ENCODE data around the gene MSANTD1. TPM values are rescaled to one million over a fixed set of nuclear protein-coding genes. Genes with fewer than 3 reads are reported as not detected.

MSANTD1 gene
- total RNA-seq, 1 donor from 2014 or later: 0.44 TPM

DNA sequence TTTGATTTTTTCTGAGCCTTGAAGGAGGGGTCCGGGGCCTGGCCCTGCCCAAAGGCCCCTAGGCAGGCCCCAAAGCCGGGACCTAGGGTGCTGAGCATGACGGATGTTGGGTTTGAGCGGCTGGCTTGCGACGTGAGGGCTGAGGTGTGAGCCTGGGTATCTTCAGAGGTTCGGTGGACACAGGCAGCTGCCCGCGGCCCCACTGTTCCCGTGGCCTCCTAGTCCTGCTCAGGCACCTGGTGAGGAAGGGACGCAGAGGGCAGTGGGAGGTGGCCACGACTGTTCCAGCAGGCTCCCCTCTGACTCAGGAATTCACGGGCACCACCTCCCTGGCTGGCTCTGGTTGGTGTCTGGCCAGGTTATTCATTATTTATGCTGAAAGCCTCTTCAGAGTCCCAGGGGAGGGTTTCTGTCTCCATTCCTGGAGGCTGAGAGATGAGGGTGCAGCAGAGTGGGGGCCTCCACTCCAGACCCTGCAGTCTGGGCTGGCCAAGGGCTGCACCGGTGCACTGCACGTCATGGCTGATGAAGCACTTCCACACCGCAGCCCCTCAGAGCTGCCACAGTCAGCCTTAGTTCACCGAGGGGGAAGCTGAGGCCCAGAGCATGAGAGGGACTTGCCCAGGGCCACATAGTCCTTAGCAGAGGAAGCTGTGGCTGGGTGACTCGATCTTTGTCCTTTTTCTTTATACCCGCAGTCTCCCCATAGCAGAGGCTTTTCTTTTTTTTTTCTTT is 2.2 kb downstream of the MSANTD1 start:
- DNase-seq: peak; percentile 7
- Histone ChIP-seq H3K4me3 (no peak overlapping the region), H3K36me3 (peaks cover 10% of the 10 kb centered on the region), H3K4me1 (no peaks in the 10 kb centered on the region), H3K27me3 (ENCODE audit: low read depth) (no peaks in the 10 kb centered on the region), H3K9me3 (replicated peaks) (no peaks in the 10 kb centered on the region), H3K27ac (replicated peaks) (no peak overlapping the region)
- intact Hi-C loops (cut with micrococcal nuclease): no loop called here
- no peak for TF ChIP-seq CTCF (IDR thresholded peaks at IDR 0.05; ENCODE audit: borderline replicate concordance)

- DNase-seq: peak; percentile 5
- H3K4me1 ChIP-seq: no peaks in the 10 kb centered on the region
- intact Hi-C loops (cut with micrococcal nuclease): no loop called here
These were observed 2.9 kb downstream of the MSANTD1 start for GRCh38 chr4:3251691-3252479.

DNA sequence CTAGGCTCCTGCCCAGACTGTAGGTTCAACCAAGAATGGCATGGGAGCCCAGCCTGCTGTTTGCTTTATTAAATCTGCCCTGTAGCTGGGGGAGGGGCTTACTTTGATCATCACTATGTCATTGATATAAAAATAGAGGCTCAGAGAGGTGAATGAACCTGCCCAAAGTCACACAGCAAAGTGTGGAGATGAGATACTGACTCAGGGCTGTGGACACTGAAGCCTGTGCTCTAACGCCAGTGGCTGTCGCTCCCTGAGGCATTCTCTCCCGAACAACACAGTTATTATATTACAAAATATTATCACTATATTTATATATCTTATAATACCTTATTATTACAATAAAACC is 3.5 kb downstream of the MSANTD1 start:
- DNase-seq: no peak
- intact Hi-C loops (cut with micrococcal nuclease): no loop called here
- H3K9me3 ChIP-seq (replicated peaks): no peaks in the 10 kb centered on the region
- TF ChIP-seq CTCF (IDR thresholded peaks at IDR 0.05; ENCODE audit: borderline replicate concordance): no peak
- H3K27me3 ChIP-seq (ENCODE audit: low read depth): no peaks in the 10 kb centered on the region
- no peak overlapping the region for H3K27ac ChIP-seq (replicated peaks)
- no peak overlapping the region for H3K4me3 ChIP-seq
- no peaks in the 10 kb centered on the region for H3K4me1 ChIP-seq
- H3K36me3 ChIP-seq: peaks cover 10% of the 10 kb centered on the region

More at GRCh38 chr4:3251691-3252479, 2.9 kb downstream of the MSANTD1 start:
- Histone ChIP-seq H3K9me3 (replicated peaks) (no peaks in the 10 kb centered on the region), H3K27ac (replicated peaks) (no peak overlapping the region), H3K4me3 (no peak overlapping the region), H3K36me3 (peaks cover 10% of the 10 kb centered on the region), H3K27me3 (ENCODE audit: low read depth) (no peaks in the 10 kb centered on the region)
- no peak for TF ChIP-seq CTCF (IDR thresholded peaks at IDR 0.05; ENCODE audit: borderline replicate concordance)

- Histone ChIP-seq H3K9me3 (replicated peaks) (no peaks in the 10 kb centered on the region), H3K27ac (replicated peaks) (no peak overlapping the region), H3K36me3 (peaks cover 10% of the 10 kb centered on the region), H3K27me3 (ENCODE audit: low read depth) (no peaks in the 10 kb centered on the region), H3K4me3 (no peak overlapping the region), H3K4me1 (no peaks in the 10 kb centered on the region)
- intact Hi-C loops (cut with micrococcal nuclease): no loop called here
- DNase-seq: peak; percentile 13
- no peak for TF ChIP-seq CTCF (IDR thresholded peaks at IDR 0.05; ENCODE audit: borderline replicate concordance)
These were observed 4.1 kb downstream of the MSANTD1 start for GRCh38 chr4:3252831-3253641.

DNA sequence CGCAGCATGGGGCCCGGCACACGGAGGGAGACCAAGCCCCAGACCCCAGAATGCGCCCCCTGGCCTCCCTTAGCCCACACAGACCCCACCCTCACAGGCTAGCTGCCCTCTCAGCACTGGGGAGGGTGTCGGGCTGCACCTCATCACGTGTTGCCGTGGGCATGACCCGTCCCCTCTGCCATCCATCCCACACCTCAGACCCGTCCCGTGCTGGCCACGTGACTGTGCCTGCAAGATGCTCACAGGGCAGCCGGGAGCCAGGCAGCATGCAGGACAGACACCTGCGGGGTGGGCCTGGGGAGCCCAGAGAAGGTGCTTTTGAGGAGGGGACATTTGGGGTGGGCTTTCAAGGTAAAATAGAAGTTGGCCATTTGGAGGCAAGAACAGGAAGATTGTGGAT is 4.8 kb downstream of the MSANTD1 start:
- Histone ChIP-seq H3K36me3 (peaks cover 10% of the 10 kb centered on the region), H3K27ac (replicated peaks) (no peak overlapping the region), H3K27me3 (ENCODE audit: low read depth) (no peaks in the 10 kb centered on the region), H3K4me3 (no peak overlapping the region), H3K4me1 (no peaks in the 10 kb centered on the region), H3K9me3 (replicated peaks) (no peaks in the 10 kb centered on the region)
- intact Hi-C loops (cut with micrococcal nuclease): no loop called here
- no peak for TF ChIP-seq CTCF (IDR thresholded peaks at IDR 0.05; ENCODE audit: borderline replicate concordance)
- peak; percentile 5 for DNase-seq

Data from left ventricle myocardium inferior (tissue), 1 donor.